ENCODE results near the gene PTPRA. TPM values are rescaled to one million over a fixed set of nuclear protein-coding genes. Genes with fewer than 3 reads are reported as not detected.

PTPRA gene
- total RNA-seq, 2 experiments from 2014 or later: 68.1 to 68.8 TPM

- Mint-ChIP-seq H3K36me3 (peaks cover 12% of the 10 kb centered on the region), H3K27me3 (no peaks in the 10 kb centered on the region), H3K9me3 (no peaks in the 10 kb centered on the region), H3K4me1 (peaks cover 36% of the 10 kb centered on the region), H3K4me3 (peak overlapping the region; percentile 55), H3K27ac (peak overlapping the region; percentile 74)
- ATAC-seq (ENCODE audit: low read depth): peak; percentile 84
- POLR2A ChIA-PET: interaction anchor here (0.6 to 2.3 kb wide), 4 partner anchors 8 to 453 kb away, joined by 3 to 8 read pairs (median 6); partner anchors contain the start of genes PCED1A, PTPRA and VPS16
- DNase-seq: peak; percentile 62
Measured at GRCh38 chr20:2865630-2866029, 7.7 kb upstream of the PTPRA start.

DNA sequence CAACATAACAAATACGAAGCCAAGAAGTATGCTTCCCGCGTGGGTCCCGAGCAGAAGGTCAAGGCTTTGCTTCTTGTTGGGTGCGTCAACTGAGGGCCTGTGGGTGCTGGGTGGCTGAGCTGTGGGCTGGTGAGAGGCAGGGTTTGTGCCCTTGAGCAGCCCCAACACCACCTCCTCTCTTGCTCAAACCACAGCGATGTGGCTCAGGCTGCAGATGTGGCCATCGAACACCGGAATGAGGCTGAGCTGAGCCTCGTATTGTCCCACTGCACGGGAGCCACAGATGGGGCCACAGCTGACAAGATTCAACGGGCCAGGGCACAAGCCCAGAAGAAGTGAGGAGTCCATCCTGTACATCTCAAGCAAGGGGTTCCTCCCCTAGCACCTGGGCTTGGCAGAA, 7.0 kb upstream of the PTPRA start:
- Mint-ChIP-seq H3K27me3 (no peaks in the 10 kb centered on the region), H3K27ac (peak overlapping the region; percentile 74), H3K36me3 (peaks cover 9% of the 10 kb centered on the region), H3K4me3 (peak overlapping the region; percentile 55), H3K4me1 (peaks cover 42% of the 10 kb centered on the region), H3K9me3 (no peaks in the 10 kb centered on the region)
- POLR2A ChIA-PET: interaction anchor here (0.6 kb wide), 2 partner anchors 388 to 452 kb away, joined by 5 to 6 read pairs; no protein-coding TSS in a partner anchor
- DNase-seq (no peak), ATAC-seq (ENCODE audit: low read depth) (peak; percentile 18)

GRCh38 chr20:2867081-2867864, 6.0 kb upstream of the PTPRA start:
- Mint-ChIP-seq H3K4me1 (peaks cover 47% of the 10 kb centered on the region), H3K27ac (peak overlapping the region; percentile 46), H3K9me3 (no peaks in the 10 kb centered on the region), H3K4me3 (no peak overlapping the region), H3K27me3 (no peaks in the 10 kb centered on the region), H3K36me3 (peaks cover 6% of the 10 kb centered on the region)
- ATAC-seq (ENCODE audit: low read depth) (no peak), DNase-seq (no peak)
- POLR2A ChIA-PET: no interaction called here

DNA sequence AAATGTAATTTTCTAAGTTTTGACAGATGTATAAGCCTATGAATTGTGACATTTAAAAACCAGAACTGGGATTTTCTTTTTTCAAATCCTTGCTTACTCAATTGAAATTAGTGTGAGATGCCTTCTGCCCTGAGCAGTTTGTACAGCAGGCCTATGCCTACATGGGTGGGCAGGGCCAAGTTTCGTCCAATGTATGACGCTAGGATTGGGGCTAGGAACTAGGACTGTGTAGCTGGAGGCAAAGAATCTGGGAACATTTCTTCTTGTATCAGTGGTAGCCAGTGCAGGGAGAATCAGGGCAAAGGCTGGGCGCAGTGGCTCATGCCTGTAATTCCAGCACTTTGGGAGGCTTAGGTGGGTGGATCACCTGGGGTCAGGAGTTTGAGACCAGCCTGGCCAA, 3.9 kb upstream of the PTPRA start:
- Mint-ChIP-seq H3K36me3 (peaks cover 8% of the 10 kb centered on the region), H3K4me3 (no peak overlapping the region), H3K27me3 (no peaks in the 10 kb centered on the region), H3K27ac (no peak overlapping the region), H3K4me1 (peaks cover 52% of the 10 kb centered on the region), H3K9me3 (no peaks in the 10 kb centered on the region)
- ATAC-seq (ENCODE audit: low read depth) (no peak), DNase-seq (no peak)
- POLR2A ChIA-PET: no interaction called here

GRCh38 chr20:2871111-2871465, 2.2 kb upstream of the PTPRA start:
- no peak for ATAC-seq (ENCODE audit: low read depth)
- no peak for DNase-seq
- H3K4me3 Mint-ChIP-seq: peak overlapping the region; percentile 21

GRCh38 chr20:2871661-2872458, 1.4 kb upstream of the PTPRA start:
- peaks cover 50% of the 10 kb centered on the region for H3K4me1 Mint-ChIP-seq
- POLR2A ChIA-PET: interaction anchor here (1.0 to 3.3 kb wide), 8 partner anchors 29 to 337 kb away, joined by 3 to 15 read pairs (median 4); partner anchors contain the start of genes ITPA, MRPS26, NOP56 and OXT
- ATAC-seq (ENCODE audit: low read depth) (peak; percentile 22), DNase-seq (no peak)
- no peaks in the 10 kb centered on the region for H3K9me3 Mint-ChIP-seq
- peak overlapping the region; percentile 90 for H3K4me3 Mint-ChIP-seq
- peaks cover 12% of the 10 kb centered on the region for H3K36me3 Mint-ChIP-seq
- no peaks in the 10 kb centered on the region for H3K27me3 Mint-ChIP-seq
- H3K27ac Mint-ChIP-seq: peak overlapping the region; percentile 93

More at GRCh38 chr20:2871111-2871465, 2.2 kb upstream of the PTPRA start:
- Mint-ChIP-seq H3K27me3 (no peaks in the 10 kb centered on the region), H3K9me3 (no peaks in the 10 kb centered on the region), H3K27ac (no peak overlapping the region), H3K36me3 (peaks cover 9% of the 10 kb centered on the region), H3K4me1 (peaks cover 53% of the 10 kb centered on the region)
- POLR2A ChIA-PET: interaction anchor here (1.1 to 3.3 kb wide), 3 partner anchors 31 to 174 kb away, joined by 3 to 15 read pairs (median 4); partner anchors contain the start of genes MRPS26, PCED1A and VPS16

- H3K27ac Mint-ChIP-seq: peak overlapping the region; percentile 93
- POLR2A ChIA-PET: interaction anchor here (0.6 to 3.3 kb wide), 11 partner anchors 8 to 337 kb away, joined by 3 to 15 read pairs (median 4); partner anchors contain the start of genes ITPA, MRPS26, NOP56 and OXT
- peaks cover 14% of the 10 kb centered on the region for H3K36me3 Mint-ChIP-seq
- peak; percentile 43 for ATAC-seq (ENCODE audit: low read depth)
- no peaks in the 10 kb centered on the region for H3K9me3 Mint-ChIP-seq
- H3K4me3 Mint-ChIP-seq: peak overlapping the region; percentile 90
- peak; percentile 83 for DNase-seq
- peaks cover 46% of the 10 kb centered on the region for H3K4me1 Mint-ChIP-seq
- no peaks in the 10 kb centered on the region for H3K27me3 Mint-ChIP-seq
Measured at GRCh38 chr20:2872459-2873009, 747 bp upstream of the PTPRA start.

DNA sequence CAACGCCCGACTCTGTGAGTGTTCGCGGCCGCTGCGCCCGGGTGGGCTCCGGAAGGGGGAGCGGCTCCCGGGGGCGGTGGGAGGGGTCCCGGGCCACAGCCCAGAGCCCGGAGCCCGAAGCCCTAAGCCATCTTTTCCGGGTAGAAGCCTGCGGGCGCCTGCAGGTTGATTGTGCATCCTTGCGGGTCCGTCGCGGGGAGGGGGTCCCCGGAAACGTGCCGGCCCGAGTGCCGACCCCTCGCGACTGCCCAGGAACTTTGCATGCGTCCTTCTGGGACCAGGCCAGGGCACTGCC, 413 bp downstream of the PTPRA start:
- ATAC-seq (ENCODE audit: low read depth): no peak
- H3K36me3 Mint-ChIP-seq: peaks cover 14% of the 10 kb centered on the region
- POLR2A ChIA-PET: interaction anchor here (1.0 to 3.3 kb wide), 7 partner anchors 9 to 284 kb away, joined by 3 to 15 read pairs (median 4); partner anchors contain the start of genes NOP56, PCED1A and VPS16
- H3K9me3 Mint-ChIP-seq: no peaks in the 10 kb centered on the region
- peak overlapping the region; percentile 83 for H3K27ac Mint-ChIP-seq
- DNase-seq: no peak
- peaks cover 42% of the 10 kb centered on the region for H3K4me1 Mint-ChIP-seq
- peak overlapping the region; percentile 90 for H3K4me3 Mint-ChIP-seq
- no peaks in the 10 kb centered on the region for H3K27me3 Mint-ChIP-seq

- peak overlapping the region; percentile 90 for H3K4me3 Mint-ChIP-seq
- POLR2A ChIA-PET: interaction anchor here (0.9 to 1.8 kb wide), 2 partner anchors 10 to 181 kb away, joined by 3 to 8 read pairs; partner anchors contain the start of gene EBF4
- no peak for DNase-seq
Measured at GRCh38 chr20:2874456-2874855, 1.2 kb downstream of the PTPRA start.

GRCh38 chr20:2875690-2876203, 2.5 kb downstream of the PTPRA start:
- H3K27ac Mint-ChIP-seq: no peak overlapping the region
- peaks cover 39% of the 10 kb centered on the region for H3K4me1 Mint-ChIP-seq
- DNase-seq (no peak), ATAC-seq (ENCODE audit: low read depth) (no peak)
- H3K9me3 Mint-ChIP-seq: no peaks in the 10 kb centered on the region
- H3K36me3 Mint-ChIP-seq: peaks cover 16% of the 10 kb centered on the region
- POLR2A ChIA-PET: no interaction called here
- no peaks in the 10 kb centered on the region for H3K27me3 Mint-ChIP-seq
- peak overlapping the region; percentile 6 for H3K4me3 Mint-ChIP-seq

More at GRCh38 chr20:2874456-2874855, 1.2 kb downstream of the PTPRA start:
- Mint-ChIP-seq H3K27me3 (no peaks in the 10 kb centered on the region), H3K36me3 (peaks cover 16% of the 10 kb centered on the region), H3K4me1 (peaks cover 42% of the 10 kb centered on the region), H3K9me3 (no peaks in the 10 kb centered on the region), H3K27ac (peak overlapping the region; percentile 83)
- ATAC-seq (ENCODE audit: low read depth): no peak

GRCh38 chr20:2878515-2878914, 5.2 kb downstream of the PTPRA start:
- DNase-seq (no peak), ATAC-seq (ENCODE audit: low read depth) (no peak)
- Mint-ChIP-seq H3K4me1 (peaks cover 24% of the 10 kb centered on the region), H3K4me3 (no peak overlapping the region), H3K27me3 (no peaks in the 10 kb centered on the region), H3K36me3 (peaks cover 19% of the 10 kb centered on the region), H3K27ac (no peak overlapping the region), H3K9me3 (no peaks in the 10 kb centered on the region)
- POLR2A ChIA-PET: no interaction called here

DNA sequence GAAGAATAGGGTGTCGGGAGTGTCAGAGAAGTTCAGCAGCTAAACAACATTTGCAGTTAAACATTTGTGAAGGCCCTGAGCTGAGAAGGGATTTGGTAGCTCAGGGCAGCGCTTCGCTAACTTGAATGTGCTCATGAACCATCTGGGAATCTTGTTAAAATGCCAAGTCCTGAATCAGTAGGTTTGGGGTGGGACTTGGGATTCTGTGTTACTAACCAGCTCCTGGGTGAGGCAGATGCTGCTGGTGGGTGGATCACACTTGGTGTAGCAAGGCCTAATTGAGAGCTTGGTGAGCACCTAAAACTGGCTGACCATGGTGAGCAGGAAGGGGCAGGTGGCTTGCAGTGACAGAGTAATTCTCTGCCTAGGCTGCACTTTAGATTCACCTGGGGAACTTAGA, 5.9 kb downstream of the PTPRA start:
- peaks cover 19% of the 10 kb centered on the region for H3K36me3 Mint-ChIP-seq
- no peak overlapping the region for H3K27ac Mint-ChIP-seq
- POLR2A ChIA-PET: no interaction called here

DNA sequence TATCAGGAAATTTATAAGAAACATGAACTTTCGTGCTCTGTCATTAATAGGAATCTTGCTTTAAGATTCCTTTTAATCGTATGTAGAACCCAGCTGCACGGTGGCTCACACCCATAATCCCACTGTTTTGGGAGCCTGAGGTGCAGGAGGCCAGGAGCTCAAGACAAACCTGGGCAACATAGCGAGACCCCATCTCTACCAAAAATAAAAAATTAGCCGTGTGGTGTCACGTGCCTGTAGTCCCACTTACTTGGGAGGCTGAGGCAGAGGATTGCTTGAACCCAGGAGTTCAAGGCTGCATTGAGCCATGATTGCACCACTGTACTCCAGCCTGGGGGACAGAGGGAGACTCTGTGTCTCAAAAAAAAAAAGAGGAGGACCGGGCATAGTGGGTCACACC, 7.4 kb downstream of the PTPRA start:
- Mint-ChIP-seq H3K9me3 (no peaks in the 10 kb centered on the region), H3K4me1 (peaks cover 21% of the 10 kb centered on the region), H3K4me3 (no peak overlapping the region), H3K27me3 (no peaks in the 10 kb centered on the region), H3K27ac (no peak overlapping the region), H3K36me3 (peaks cover 17% of the 10 kb centered on the region)
- POLR2A ChIA-PET: no interaction called here
- ATAC-seq (ENCODE audit: low read depth) (no peak), DNase-seq (no peak)

More for the DNA sequence above, 5.9 kb downstream of the PTPRA start:
- Mint-ChIP-seq H3K27me3 (no peaks in the 10 kb centered on the region), H3K9me3 (no peaks in the 10 kb centered on the region), H3K4me1 (peaks cover 26% of the 10 kb centered on the region), H3K4me3 (no peak overlapping the region)
- ATAC-seq (ENCODE audit: low read depth) (no peak), DNase-seq (no peak)

Measured in activated naive CD8-positive, alpha-beta T cell treated with anti-CD3 and anti-CD28 coated beads, Interleukin-2, amount 10 ng/mL, durations not matched to agents 7 days and 5 days (primary cell).